GM19455 (cell line): ENCODE data around the gene BTRC.

Source experiments
- ATAC-seq: cut with Tn5 transposase; IDR thresholded peaks from one replicate; pipeline ENCODE4 v1.9.1; 2021; ENCODE audit not compliant: unreplicated experiment

BTRC gene

GRCh38 chr10:101476383-101476782 lies 122.4 kb downstream of the BTRC start:
- ATAC-seq, result no peak

GRCh38 chr10:101478956-101479355 lies 125.0 kb downstream of the BTRC start:
- ATAC-seq, result no peak

- ATAC-seq, result no peak
These were observed 127.3 kb downstream of the BTRC start for GRCh38 chr10:101481256-101481655.

- ATAC-seq, result no peak
These were observed 128.6 kb downstream of the BTRC start for GRCh38 chr10:101482568-101482967.

GRCh38 chr10:101484175-101484745 lies 130.3 kb downstream of the BTRC start:
- no peak for ATAC-seq

- ATAC-seq, result no peak
These were observed 131.2 kb downstream of the BTRC start for GRCh38 chr10:101485207-101485606.

GRCh38 chr10:101485681-101486554 lies 132.0 kb downstream of the BTRC start:
- no peak for ATAC-seq

GRCh38 chr10:101487399-101487798 lies 133.4 kb downstream of the BTRC start:
- ATAC-seq, result no peak

GRCh38 chr10:101489355-101489754 lies 135.4 kb downstream of the BTRC start:
- ATAC-seq, result no peak

GRCh38 chr10:101490026-101490425 lies 136.1 kb downstream of the BTRC start:
- ATAC-seq, result no peak

GRCh38 chr10:101492205-101492604 lies 138.2 kb downstream of the BTRC start:
- ATAC-seq, result no peak

GRCh38 chr10:101492814-101493213 lies 138.8 kb downstream of the BTRC start:
- ATAC-seq, result no peak

- no peak for ATAC-seq
These were observed 139.3 kb downstream of the BTRC start for GRCh38 chr10:101493249-101493648.

- no peak for ATAC-seq
These were observed 139.9 kb downstream of the BTRC start for GRCh38 chr10:101493782-101494281.

- ATAC-seq, result no peak
These were observed 140.7 kb downstream of the BTRC start for GRCh38 chr10:101494650-101495049.

GRCh38 chr10:101495324-101495925 lies 141.5 kb downstream of the BTRC start:
- ATAC-seq, result no peak

- no peak for ATAC-seq
These were observed 150.5 kb downstream of the BTRC start for GRCh38 chr10:101504438-101504837.

- no peak for ATAC-seq
These were observed 153.1 kb downstream of the BTRC start for GRCh38 chr10:101506829-101507661.

GRCh38 chr10:101507828-101508227 lies 153.9 kb downstream of the BTRC start:
- ATAC-seq, result no peak

GRCh38 chr10:101511938-101512337 lies 158.0 kb downstream of the BTRC start:
- no peak for ATAC-seq

- ATAC-seq, result no peak
These were observed 158.8 kb downstream of the BTRC start for GRCh38 chr10:101512738-101513137.
